Astrocyte (in vitro differentiated cells and primary cell): ENCODE measurements around the gene C12orf42.

Experiments used
- CTCF ChIP-seq: IDR thresholded peaks from 2 replicates; pipeline ENCODE4 v1.5.1; 2011; ENCODE audit warnings: low read depth, mild to moderate bottlenecking, inconsistent platforms, low read length, moderate library complexity; ENCODE audit not compliant: insufficient read depth
- EZH2 ChIP-seq: IDR thresholded peaks from 2 replicates; pipeline ENCODE4 v1.6.1; 2012; ENCODE audit warnings: mild to moderate bottlenecking, low read length, inconsistent platforms; ENCODE audit not compliant: insufficient read depth

GRCh38 chr12:103529306-103529705, 33.5 kb upstream of the C12orf42 start:
- TF ChIP-seq CTCF (no peak), EZH2 (no peak)
